HG02610 (cell line): ENCODE data around the gene TBC1D19.

Experiments used
- ATAC-seq: cut with Tn5 transposase; IDR thresholded peaks from one replicate; pipeline ENCODE4 v1.9.1; 2021; ENCODE audit warnings: mild to moderate bottlenecking, moderate library complexity; ENCODE audit not compliant: unreplicated experiment

TBC1D19 gene

DNA sequence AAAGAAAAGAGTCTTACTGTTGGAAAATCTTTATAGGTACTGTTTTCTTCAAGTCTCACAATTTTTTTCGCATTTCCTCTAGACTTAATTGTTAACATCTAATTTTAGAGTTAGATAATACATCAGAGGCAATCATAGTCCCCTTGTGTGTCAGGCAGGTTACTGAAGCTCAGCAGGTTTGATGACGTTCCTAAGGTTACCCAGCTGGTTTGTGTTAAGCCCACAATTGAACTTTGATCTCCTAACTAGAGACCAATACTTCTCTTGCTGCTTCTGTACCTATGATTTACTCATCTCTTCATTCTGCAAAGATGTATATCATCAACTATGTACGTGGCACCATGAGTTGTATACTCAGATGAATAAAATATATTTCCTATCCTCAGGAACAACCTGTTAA is 145.1 kb downstream of the TBC1D19 start:
- ATAC-seq = no peak

DNA sequence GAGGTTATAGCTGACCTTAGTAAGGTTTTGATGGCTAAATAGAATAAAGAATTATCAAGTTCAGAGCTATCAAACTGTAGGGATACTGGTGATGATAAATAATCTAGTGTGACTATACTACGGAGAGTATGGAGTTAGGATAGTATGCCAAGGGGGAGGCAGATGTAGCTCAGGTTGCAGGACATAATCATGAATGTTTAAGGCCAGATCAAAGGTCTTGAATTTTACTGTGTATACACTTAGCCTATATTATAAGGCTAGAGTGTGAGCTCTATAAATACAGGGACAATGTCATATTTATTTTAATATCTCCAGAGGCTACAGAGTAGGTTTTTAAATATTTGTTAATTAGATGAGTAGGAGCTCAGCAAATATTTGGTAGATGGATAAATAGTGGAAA is 145.7 kb downstream of the TBC1D19 start:
- ATAC-seq = no peak

DNA sequence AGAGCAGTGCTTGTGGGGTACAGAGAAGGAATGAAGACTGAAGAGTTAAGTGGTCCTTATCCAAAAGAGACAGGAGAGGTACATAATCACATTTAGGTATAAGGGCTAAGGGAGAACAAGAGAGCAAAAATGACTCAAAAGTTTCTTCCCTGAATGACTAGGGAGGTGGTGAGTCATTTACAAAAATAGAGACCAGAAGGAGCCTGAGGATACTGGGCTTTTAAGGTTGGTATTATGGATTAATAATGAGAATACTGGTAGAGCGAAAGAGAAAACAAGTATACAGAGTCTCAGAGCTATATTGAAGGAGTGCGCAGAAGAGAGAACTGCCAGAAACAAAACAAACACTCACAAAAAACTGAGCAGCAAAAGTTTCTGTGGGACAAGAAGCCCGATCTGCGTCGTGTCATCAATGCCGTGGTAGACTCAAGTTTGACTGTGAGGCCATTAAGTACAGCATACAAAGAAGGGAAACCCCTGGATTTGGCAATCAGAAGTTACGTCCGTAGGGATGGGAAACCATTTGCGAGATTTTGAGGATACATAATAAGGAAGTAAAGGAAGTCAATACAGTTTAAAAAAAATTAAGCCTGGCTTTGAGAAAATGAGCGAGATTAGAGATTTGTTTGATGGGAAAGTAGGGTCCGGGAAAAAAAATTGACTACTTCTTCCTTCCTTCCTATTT is 147.6 kb downstream of the TBC1D19 start:
- ATAC-seq = peak; percentile 95

DNA sequence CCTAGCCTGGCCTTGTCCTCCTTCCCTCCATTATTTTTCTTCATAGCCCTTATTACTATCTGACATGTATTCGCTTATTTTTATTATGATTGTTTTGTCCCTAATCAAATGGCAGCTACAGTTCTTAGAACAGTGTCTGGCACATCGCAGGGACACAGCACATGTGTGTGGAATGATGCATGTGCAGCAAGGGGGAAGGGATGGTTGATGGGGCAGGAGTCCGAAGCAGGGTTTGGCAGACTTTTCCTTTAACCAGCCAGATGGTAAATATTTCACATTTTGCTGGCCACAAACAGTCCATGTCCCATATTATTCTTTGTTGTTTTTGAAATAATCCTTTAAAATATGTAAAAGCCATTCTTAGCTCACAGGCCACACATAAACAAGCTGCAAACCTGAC is 148.5 kb downstream of the TBC1D19 start:
- no peak for ATAC-seq

DNA sequence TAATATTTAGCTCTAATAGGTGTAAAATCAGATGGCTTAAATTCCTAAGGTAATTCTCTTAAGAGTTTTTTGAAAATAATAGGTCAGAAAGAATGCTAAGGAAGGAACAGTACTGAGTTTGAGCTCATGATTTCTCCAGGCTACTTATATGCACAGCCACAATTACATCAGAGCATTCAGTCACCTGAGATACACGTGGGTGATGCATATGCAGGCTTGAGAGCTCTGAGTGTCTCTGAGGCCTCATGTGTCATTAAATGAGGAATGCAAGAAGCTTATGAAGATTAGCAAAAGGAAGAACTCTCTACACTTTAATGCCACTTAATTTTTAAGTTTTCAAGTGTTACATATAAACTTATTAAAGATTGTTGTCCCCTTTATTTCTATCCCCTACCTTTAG is 152.7 kb downstream of the TBC1D19 start:
- no peak for ATAC-seq

DNA sequence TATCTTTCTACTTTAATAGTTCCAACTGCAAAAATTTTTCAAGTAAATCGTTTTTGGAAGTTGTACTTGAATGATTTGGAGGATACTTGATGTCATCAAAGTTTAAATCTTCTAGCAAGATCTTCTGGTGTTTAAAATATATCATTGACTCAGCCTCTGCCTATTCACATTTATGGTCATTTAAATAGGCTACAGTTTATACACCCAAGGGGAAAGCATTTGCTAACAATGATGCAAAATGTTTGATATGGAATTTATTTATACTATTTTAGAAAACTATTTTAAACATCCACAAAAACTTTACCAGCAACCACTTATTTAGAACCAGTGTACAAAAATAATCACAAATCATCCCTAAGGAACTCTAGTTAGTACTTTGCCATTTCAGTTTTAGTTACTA is 153.5 kb downstream of the TBC1D19 start:
- ATAC-seq = no peak

DNA sequence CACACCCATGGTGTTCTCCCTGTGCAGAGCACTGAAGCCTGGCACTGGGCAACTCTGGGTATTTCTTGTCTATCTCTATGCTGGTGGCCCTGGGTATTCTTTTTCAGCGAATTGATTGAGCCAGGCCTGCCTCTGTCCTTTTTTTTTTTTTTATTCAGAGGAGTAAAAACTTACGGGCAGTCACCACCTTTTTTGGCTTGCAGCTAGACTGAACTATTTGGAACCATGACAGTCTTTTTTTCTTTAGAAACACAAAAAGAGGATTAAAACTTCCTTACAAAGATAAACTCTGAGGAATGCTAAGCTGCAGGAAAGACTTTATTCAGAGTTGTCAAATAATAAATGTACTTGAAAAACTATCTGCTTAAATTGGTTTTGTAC is 157.6 kb downstream of the TBC1D19 start:
- ATAC-seq = no peak

DNA sequence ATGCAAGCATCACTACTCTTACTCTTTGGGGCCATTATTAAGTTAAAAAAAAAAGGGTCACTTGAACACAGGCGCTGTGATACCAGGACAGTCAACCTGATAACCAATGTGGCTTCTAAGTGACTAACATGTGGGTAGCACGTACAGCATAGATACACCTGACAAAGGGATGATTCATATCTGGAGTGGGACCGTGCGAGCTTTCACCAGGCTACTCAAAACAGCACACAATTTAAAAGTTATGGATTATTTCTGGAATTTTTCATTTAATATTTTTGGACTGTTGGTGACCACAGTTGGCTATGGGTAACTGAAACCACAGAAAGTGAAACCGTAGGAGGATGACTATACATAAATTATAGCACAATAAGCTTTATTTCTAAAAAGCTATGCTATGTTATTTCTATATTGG is 162.9 kb downstream of the TBC1D19 start:
- peak; percentile 99 for ATAC-seq

DNA sequence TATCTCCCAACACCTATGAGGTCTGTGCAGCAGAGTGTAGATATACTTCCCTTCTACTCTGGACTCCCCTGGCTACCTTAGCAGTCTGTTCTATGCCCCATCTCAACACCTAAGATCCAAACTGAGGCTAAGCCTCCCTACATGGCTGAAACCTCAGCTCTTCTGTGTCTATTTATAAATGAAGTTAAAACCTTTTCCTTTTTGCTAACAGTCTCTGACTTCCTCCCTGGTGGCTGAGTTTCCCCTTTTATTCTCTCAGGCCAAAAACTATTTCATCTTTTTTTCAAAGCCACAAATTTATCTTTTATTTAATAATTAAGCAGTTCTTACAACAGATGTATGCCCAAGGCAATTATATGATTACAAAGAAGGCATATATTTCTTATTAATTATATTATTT is 164.9 kb downstream of the TBC1D19 start:
- ATAC-seq = no peak

DNA sequence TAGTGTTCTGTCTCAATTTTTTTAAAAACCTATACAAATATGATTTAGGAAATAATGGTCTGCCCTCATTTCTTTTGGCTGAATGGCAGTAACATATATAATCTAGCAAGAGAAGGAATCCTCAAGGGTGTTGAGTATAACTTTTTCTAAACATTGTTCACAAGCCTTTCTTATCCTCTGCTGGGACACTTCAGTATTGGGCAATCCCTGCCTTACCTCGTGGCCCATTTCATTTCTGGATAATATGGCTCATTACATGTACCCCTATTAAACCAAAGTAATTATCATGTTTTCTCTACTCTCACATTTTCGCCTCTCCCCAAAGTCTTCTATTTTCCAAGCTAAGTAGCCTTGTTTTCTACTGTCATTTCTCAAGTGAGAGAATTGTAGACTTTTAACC is 166.0 kb downstream of the TBC1D19 start:
- no peak for ATAC-seq

DNA sequence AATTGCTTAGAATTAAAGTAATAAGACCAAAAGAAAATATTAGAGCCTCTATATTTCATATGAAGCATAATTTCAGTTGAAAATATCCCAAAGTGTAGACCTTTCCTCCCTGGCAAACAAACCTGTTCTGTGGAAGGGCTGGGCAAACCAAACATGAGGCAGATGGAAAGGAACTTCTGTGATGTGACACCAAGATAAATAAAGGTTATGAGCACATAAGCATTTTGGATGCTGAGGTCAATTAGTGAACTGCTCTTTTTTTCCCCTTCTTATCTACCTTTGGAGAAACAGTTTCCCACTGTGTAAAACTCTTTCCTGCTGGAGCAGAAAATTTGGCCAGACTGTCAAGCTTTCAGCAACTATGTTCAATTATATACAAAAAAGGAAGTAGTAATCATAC is 167.1 kb downstream of the TBC1D19 start:
- ATAC-seq = no peak

DNA sequence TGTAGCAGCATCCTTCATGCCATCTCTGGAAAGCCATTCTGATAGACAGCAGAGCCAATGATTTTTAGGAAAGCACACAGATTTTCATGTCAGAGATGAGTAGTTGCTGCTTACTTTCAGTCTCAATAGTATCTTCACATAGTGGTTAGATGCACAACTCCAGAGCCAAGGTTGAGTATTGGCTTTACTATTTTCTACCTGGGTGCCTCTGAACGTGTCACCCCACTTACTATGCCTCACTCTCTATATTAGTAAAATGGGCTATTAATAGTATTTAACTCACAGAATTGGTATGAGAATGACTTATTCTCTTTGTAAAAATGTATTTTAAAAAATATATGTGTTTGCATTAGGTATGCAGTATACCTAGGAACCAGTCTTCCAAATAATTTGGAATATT is 168.0 kb downstream of the TBC1D19 start:
- ATAC-seq = peak; percentile 93

DNA sequence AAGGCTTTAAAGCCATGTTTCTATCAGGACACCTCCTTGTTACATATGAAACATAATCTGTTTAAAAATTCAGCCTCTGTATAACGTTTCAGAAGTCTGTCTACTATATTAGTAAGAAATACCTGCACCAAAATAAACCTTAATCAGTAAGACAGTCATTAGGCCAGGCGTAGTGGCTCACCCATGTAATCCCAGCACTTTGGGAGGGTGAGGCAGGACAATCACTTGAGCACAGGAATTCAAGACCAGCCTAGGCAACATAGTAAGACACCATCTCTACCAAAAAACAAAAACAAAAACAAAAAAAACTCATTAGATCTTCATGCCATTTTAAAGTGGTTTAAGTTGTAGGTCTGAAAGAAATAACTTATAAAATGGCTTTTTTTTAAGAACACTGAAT is 169.3 kb downstream of the TBC1D19 start:
- ATAC-seq = no peak

DNA sequence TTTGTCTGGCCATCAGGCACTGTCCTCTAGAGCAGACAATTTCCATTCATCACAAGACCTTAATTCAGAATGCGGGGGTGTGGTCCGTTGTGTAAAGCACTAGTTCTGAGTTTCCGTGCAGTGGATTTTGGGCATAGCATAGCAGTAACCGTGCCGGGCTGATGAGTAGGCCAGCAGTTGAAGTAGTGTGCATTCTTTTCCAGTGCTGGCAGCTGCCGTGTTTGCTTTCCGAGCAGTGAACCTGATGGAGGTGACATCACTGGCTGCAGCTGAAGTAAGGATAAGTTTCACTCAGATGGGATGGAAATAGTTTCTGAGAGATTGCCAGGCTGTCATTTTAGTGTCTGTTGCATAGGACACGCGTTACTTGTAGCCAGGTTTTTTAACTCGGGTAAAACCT is 169.7 kb downstream of the TBC1D19 start:
- no peak for ATAC-seq

DNA sequence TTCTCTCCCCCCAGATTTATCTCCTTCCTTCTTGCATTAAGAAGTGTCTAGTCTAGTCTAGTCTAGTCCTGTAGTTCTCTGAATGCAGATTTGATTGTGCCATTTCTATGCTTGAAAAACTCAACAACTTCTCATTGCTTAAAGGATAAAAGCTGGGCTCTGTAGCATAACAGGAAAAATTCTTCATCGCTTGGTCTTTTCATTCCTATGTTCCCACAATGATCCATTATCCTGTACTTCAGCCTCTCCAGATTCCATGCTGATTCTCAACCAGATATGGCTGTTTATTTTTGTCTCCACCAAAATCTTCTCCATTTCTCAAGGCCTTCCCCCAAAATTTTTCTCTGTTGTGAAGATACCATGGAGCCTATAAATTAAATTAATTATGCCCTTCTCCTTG is 173.9 kb downstream of the TBC1D19 start:
- ATAC-seq = no peak

DNA sequence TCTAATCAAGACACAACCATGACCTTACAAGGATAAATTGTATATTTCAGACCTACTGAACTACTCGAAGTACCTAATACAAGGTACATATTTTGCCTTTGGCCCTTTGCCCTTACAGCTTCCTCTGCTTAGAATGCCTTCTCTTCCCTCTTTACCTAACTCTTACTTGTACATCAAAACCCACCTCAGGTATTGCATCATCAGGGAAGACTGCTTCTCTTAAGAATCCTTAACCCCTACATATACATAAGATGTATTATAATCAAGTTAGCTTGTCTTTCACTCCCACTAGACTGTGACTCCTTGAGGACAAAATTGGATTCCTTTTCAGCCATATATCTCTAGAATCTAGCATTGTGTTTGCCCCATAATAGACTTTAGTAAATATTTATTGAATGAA is 175.0 kb downstream of the TBC1D19 start:
- no peak for ATAC-seq

DNA sequence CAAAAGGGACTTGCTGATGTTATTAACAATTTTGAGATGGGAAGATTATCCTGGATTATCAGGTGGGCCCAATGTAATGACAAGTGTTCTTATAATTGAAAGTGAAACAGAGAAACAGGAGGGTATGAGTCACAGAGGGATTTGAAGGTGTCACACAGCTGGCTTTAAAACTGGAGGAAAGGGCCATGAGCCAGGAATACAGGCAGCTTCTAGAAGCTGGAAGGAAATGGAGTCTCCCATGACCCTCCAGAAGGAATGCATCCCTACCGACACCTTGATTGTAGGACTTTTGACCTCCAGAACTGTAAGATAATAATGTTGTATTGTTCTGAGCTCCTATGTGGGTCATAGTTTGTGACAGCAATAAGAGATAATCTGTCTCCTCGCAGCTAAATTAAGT is 178.8 kb downstream of the TBC1D19 start:
- no peak for ATAC-seq

DNA sequence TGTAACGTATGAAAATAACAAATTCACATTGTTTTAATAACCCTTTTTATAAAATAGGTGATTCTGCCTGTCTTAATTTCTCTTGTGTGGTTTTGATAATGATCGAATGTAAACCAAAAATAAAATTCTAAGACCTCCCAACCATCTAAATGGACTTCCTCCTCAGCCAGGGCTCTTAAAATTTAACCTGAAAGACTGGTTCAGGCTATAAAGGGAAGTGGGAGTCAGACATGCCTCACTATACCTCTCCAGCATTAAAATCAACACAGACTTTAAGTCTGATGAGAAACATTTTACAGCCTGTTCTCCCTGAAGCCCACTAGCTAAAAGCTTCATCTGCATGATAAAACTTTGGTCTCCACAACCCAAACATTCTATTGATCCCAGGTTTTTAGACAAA is 179.2 kb downstream of the TBC1D19 start:
- ATAC-seq = no peak

DNA sequence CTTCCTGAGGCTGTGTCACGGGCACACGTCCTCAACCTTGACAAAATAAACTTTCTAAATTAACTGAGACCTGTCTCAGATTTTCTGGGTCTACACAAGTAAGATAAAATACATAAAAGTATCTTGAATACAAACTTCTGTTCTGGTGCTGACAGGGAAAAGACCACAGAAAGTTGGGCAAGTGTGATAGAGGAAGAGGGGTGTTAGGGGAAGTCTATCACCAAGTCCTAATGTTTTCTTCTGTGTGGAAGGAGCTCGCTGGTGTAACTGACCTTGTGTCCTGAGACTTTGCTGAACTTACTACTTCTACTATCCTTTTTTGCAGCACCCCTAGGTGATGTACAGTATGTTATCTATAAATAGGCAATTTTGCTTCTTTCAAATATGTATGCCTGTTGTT is 179.8 kb downstream of the TBC1D19 start:
- no peak for ATAC-seq

DNA sequence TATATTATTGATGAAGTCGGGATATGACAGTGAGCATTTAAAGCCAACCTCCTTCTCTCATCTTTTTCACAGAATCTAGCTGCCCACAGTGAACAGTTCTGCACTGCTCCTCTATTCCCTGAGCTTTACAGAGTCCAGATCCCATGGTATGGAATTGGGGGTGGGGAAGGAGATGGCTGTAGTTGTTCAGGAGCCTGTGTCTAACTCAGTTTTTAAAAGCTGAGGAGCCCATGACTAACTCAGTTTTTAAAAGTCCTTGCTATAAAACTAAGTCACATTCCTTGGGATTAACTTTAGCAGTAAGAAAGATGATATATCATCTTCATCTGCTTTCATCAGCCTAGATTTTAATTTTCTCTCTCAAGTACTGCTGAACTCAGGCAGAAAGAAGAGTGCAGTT is 180.3 kb downstream of the TBC1D19 start:
- no peak for ATAC-seq

DNA sequence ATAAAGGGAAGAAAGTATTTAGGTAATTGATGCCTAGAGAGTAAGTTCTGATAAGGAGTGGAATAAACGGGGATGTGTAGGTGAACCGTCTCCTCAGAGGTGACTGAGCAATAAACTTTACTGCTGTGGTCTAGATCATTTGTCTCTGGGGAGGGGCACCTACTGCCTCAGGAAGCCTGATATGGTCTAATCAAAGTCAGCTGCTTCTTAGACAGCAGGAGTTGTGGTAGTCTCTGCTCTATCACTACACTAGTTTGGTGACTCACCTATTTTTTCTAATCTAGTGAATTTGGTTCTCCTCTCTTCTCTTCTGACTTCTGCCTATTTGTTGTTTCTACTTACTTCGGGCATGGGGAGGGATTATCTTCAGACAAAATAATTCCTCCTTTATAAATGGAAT is 181.6 kb downstream of the TBC1D19 start:
- no peak for ATAC-seq

DNA sequence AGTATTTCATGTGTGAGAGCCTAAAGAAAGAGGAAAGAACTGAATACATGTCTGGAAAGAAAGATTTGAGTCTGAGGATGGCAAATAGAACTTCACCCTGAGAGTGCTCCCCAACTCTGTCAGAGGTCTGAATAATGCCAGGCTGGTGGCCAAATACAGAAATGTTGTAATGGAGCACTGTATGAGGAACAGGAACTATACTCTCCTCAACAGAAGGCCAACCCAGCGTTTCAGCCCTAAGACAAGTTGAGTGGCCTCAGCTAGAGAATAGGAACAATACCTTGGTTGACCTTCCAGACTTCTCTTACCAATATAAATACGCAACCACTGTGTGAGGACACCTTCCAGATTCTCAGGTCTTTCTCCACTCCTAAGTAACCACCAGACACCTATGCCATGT is 182.3 kb downstream of the TBC1D19 start:
- ATAC-seq = no peak

DNA sequence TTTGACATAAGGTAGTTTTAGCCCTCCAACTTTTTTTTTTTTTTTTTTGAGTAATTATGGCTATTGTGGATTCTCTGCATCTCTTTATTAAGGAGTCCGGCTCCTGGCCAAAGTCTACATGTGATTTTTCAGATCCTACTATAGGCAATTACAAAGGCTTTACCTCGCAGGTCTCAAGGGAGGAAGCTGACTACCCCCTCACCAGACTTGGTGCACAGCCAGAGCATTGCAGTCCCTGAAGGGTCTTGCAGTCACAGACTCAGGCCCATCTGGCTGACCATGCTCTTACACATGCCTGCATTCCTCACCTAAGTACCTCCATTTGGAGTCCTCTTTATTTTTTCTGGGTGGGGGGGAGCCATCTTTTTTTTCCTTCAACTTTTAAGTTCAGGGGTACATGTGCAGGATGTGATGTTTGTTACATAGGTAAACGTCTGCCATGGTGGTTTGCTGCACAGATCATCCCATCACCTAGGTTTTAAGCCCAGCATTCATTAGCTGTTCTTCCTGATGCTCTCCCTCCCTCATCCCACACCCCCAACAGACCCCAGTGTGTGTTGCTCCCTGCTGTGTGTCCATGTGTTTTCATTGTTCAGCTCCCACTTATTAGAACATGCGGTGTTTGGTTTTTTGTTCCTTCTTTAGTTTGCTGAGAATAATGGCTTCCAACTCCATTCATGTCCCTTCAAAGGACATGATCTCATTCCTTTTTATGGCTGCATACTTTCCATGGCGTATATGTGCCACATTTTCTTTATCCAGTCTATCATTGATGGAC is 188.4 kb downstream of the TBC1D19 start:
- ATAC-seq = no peak
